NK-92 treated with Interleukin-12 subunit alpha and Interleukin-12 subunit beta, amount 100 ng/mL, for 24 hours (cell line): ENCODE results near the gene PKIG.

Experiments used
- DNase-seq: peaks from one replicate; lab custom pipeline; 2025; lab: John Stamatoyannopoulos, UW

The PKIG gene

DNA sequence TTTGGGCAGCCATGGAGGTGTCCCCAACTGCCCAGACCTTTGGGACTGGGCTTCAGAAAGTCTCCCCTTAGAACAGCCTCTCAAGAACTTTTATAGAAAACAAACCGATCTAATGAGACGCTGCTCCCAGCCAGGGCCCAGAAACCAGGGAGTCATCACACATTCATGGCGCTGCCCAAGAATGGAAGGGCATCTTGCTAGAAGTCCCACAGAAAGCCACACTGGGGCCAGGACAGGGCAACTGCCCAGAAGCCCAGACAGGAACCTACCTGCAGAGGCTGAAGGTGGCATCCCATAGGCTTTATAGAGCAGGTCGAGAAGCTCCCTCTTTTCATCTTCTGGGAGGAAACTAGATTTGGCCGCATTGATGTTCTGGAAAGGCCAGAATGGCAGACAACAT, 37.7 kb downstream of the PKIG start:
- DNase-seq, result no peak

DNA sequence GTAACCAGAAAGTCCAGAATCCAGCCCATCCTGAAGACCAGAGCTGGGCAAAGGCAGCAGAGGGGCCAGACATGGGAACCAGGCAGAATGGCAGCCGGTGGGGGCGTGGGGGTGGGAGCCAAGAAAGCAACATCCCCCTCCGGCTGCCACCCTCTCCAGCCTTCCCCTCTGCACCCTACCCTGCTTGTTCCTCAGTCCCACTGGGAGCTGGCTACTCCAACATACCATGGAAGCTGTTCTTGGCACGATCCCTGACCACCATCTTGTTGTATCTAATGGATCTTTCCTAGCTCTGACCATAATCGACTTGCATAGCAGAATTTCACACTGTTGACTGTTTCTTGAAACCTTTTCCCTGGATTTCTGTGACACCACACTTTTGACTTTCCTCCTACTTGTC, 38.9 kb downstream of the PKIG start:
- DNase-seq, result no peak

DNA sequence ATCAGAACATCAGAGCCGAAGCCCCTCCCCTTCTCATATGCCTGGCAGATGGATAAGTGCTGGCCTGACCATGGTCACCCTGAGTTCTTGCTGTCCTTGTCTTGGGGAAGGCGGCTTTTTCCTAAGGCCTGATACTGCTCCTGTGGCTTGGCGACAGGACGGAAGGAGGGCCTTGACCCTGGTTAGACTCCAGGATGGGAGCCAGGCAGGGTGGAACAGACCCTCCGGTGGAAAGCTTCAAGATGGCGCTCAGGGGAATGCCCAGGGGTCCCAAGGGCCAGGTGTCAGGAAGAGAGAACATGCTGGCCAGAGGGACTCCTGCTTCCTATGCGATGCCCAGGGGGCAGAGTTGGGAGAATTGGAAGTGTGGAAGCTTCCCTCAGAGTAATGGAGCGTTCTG, 39.6 kb downstream of the PKIG start:
- DNase-seq, result no peak

DNA sequence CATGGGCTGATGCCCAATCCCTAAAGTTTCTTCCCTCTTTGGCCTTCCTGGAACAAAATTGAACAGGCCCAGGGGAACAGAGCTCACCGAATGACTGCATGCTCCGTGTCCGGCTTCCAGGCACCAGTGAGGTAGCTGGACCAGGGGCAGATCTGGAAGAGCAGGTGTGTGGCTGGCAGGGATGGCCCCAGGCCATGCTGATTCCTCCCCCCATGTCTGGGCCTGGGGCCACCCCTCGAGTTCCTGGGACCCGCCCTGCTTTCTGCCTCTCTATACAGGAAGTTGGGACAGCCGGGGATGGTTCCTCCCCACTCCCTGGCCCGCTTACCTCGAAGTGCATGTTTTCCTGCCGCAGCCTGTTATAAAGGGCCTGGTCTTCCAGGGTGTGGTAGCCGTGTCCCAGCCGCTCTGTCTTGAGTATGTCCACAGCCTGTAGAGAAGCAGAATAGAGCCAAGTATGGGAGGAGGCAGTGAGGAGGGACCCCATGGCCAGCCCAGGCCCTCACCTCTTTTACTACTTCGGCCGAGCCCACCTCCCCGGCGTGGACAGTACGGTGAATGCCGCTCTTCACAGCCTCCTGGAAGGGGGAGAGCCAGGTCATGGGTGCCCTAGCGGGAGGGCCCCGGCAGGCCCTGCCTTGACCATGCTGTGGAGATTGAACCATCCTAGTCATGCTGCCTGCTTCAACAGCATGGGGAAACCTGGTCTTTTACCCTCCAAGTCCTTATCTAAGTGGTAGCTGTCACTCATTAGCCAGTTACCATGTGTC, 40.3 kb downstream of the PKIG start:
- no peak for DNase-seq

DNA sequence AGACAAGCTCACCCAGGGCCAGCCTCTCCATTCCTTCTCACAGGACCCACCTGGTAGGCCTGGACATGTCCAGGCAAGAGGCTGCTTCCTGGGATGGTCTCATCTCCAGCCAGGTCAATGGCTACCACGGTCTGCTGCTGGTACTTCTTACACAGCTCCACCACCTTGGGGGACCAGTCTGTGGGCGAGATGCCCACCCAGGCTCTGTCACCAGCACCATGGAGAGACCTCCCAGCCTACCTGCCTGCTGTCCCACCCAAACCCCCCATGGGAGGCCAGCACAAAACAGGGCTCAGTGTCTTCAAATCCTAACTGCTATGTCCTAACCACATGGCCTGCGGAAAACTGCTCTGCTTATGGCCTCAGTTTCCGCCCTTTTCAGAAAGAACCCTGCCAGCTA, 41.8 kb downstream of the PKIG start:
- DNase-seq, result no peak

DNA sequence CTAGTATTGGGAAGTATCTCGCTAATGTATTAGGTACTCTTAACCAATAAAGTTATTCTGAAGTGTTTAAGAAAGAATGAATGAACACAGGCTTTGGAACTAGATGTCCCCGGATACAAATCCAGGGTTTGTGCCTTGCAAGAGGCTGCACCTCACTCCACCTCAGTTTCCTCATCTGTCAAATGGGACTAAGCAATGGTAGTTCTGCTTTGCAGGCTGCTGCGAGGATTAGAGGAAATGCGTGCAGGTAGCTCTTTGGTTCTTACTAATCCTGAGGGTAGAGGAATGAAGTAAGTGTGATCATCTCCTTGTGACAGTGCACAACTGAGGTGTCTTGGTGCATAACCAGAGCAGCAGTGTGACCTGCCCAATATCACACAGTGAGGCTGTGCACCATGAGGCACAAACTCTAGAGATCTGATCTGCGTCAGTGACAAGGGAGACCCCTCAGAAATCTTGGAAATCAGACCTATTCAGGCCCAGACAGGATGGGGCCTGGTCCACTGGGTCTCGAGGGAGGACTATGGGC, 42.4 kb downstream of the PKIG start:
- no peak for DNase-seq

DNA sequence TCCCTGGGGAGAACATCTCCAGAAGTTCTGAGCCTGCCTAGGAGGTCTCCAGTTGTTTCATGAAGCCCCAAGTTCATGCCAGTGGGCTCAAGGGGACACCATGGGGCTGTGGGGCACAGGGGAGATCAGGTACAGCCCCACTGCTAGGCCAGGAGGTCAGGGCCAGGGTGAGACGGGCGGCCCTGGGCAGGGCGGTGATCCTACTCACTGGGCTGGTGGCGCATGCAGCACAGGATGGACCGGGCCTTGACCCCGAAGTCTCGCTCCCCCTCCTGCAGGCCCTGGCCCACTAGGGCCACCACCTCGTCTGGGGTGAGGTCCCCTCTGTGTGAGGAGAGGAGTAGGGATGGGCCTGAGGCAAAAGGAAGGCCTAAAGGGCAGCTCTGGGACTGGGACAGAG, 43.0 kb downstream of the PKIG start:
- no peak for DNase-seq

DNA sequence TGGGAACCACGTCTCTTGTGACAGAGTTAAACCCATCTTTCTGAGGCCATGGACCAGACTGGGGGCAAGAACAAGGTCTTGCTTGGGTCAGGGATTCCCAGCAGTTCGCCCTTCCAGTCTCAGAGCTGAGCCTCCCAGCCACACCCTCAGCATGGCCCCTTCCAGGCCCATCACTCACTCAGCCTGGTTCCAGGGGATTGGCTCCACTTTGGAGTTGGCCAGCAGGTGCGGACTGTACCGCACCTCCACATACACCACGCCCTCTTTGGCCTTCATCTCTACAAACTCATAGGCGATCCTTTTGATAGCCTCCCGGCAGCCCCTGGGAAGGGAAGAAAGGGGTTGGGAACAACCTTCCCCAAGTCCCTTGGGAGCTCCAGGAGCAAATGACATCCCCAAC, 43.9 kb downstream of the PKIG start:
- DNase-seq, result no peak

DNA sequence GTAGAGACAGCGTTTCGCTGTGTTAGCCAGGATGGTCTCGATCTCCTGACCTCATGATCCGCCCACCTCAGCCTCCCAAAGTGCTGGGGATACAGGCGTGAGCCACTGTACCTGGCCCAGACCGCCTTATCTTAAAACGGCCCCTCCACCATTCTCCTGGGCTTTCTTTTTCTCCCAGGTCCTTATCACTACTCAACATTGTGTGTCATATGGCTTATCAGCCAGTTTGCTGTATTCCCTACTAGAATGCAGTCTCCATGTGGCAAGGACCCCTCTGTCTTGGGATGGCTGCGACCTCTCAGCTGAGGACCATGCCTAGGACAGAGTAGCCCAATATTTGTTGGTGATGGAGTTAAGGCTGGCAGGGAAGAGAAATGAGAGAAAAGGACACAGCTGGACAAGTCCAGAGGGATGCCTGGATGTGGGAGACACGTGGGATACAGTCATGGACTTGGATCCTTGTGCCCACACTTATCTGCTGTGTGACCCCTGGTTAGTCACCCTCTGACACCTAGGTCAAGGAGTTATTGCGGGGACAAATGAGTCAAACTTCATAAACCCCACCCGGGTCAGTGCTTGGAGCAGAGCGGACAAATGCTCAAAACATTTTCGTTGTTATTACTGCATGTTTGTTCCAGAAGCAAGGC, 45.1 kb downstream of the PKIG start:
- no peak for DNase-seq

DNA sequence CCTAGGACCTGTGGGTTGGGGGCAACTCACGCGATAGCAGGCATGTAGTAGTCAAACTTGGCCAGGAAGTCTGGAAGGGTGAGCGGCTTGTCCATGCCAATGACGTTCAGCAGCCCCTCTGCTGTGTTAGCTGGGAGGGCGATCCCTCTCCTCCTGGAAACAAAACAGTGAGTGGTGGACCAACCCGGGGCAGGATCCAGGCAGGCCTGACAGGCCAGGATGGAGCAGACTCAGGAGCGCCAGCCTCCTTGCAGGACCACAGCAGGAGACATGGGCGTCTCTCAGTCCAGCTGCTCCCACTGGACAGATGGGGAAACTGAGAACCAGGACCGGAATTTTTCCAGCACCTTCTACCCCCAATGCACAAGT, 46.6 kb downstream of the PKIG start:
- DNase-seq, result no peak

DNA sequence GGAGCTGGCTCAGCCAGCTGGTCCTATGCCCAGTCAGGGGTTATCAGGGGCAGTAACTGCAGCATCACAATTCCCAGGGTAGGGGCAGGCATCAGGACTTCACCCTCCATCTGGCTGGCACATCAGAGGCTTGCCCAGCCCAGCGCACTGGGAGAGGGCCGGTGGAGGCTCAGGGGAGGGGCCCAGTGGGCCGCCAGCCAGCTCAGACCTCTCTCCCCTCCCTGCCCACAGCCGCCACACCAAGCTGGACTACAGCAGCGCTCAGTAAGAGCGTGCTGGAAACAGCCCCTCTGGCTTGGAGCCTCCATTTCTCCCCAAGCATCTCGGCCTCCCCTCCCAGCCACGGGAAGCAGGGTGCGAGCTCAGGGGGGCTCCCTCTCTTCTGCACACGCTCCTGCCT, 47.2 kb downstream of the PKIG start:
- no peak for DNase-seq

DNA sequence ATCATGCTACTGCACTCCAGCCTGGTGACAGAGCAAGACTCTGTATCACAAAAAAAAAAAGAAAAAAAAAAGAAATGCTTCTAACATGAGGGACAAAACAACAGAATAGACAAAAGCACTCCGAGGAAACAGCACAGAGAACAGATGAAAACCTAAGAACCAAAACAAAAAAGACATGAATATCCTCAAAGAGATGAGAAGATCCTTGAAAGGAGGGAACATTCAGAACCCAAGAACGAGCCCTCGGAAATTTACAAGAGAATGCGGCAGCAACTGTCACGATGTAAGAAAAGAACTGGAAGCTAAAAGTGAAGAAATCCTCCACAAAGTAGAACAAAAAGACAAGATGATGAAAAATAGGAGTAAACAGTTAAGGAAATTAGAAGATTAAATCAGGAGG, 47.9 kb downstream of the PKIG start:
- no peak for DNase-seq

DNA sequence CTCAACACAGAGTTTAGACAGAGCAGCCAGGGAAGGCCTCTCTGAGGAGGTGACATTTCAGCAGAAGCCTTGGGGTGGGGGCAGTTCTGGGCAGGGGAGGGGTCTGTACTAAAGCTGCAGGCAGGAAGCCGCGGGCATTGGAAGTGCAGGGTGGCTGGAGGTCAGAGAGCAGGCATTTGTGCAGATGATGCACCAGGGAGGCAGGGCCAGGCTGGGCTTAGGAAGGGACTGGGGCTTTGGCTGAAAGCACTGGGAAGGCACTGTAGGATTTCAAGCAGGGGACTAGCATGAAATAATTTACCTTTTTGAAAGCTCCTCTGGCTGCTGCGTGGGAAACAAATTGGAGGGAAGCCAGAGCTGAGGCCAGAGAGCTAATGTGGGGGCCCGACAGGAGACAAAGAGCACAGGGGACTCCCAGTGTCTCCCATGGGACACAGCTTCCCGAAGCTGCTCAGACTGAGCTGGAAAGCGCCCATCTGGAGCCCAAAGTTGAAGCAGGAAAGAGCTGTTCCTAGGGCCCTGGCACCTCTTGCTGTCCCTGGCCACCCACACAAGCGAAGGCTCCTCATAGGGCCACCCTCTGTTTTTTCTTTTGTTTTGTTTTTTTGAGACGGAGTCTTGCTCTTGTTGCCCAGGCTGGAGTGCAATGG, 49.8 kb downstream of the PKIG start:
- no peak for DNase-seq

DNA sequence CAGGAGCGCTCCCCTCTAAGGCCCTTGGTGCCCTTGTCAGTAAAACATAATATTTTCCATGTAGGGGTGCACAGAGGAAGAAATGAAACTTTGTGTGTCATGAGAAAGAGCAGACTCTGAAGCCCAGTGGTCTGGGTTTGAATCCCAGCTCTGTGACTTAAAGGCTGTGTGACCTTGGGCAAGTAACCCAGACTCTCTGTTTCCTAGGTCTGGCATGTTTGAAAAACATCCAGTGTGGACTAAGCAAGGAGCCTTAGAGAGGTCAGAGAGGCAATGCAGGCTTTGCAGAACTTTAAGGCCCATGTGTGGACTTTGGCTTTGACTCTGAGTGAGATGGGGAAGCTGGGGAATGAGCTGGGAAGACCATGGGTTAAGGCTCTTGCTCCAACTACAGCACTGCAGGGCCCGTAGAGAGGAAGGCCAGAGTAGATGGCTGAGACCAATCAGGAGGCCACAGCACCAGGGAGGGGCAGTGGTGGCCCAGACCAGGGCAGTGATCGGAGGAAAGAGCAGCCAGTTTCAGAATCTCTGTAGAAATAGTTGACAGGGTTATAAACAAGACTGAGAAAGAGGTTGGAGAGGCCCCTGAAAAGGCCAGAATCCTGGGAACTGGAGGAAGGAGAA, 50.9 kb downstream of the PKIG start:
- DNase-seq, result no peak

DNA sequence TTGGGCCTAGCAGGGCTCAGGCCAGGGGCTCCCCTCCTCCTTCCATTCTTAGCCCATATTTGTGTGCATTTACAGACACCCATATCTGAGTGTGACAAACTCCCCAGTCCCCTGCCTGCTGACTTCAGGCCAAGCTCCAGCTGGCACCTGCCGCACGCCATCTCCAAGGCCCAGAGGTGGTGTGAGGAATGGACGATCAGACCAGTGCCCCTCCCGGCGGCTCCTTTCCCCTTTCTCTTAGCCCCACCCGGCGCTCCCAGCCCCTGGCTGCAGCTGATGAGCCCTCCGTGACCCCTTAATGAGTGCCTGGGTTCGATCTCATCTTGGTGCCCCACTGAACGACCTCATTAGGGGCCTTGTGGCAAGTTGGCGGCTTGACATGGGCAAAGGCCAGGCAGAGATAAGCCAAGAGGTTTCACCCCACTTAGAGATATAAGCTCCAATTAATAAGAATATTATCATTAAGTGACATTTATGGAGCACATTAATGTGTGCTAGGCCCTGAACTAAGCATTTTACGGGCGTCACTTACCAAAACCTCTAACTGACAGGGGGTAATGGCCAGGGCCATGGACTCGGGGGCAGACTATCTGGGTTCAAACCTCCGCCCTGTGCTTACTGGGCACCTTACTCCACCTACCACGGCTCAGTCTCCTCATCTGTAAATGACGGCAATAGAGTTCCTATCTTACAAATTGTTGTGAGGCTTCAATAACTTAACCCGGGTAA, 51.7 kb downstream of the PKIG start:
- no peak for DNase-seq

DNA sequence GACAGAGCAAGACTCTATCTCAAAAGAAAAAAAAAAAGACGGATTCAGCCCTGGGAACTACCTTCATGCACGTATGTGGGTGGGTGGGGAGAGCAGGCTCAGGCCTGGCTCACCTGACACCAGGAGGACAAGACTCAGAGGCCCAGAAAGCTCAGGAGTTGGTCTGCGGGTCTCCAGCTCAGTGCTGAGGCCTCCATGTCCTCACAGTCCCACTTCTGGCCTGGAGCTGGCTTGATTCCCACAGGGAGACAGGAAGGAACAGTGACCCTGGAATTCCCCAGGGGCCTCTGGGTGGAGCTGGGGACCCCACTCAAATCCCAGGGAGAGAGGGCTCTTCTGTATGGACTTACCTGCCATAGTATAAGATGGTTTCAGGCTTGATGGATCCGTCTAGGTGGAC, 53.5 kb downstream of the PKIG start:
- no peak for DNase-seq

DNA sequence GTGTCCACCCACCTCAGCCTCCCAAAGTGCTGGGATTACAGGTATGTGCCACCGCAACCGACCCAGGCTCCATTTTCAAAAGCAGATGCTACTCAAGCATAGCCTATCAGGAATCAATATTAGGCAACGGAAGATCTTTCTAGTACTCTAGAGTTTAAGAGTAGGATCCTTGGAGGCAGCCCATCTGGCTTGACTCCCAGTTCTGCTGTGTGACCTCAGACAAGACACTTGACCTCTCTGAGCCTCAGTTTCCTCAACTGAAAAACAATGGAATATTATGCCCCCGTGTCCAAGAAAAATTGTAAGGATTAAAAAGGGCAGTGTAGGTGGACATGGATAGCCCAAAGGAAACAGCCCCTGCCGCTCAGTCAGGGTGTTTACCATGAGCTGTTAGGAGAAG, 54.7 kb downstream of the PKIG start:
- no peak for DNase-seq

DNA sequence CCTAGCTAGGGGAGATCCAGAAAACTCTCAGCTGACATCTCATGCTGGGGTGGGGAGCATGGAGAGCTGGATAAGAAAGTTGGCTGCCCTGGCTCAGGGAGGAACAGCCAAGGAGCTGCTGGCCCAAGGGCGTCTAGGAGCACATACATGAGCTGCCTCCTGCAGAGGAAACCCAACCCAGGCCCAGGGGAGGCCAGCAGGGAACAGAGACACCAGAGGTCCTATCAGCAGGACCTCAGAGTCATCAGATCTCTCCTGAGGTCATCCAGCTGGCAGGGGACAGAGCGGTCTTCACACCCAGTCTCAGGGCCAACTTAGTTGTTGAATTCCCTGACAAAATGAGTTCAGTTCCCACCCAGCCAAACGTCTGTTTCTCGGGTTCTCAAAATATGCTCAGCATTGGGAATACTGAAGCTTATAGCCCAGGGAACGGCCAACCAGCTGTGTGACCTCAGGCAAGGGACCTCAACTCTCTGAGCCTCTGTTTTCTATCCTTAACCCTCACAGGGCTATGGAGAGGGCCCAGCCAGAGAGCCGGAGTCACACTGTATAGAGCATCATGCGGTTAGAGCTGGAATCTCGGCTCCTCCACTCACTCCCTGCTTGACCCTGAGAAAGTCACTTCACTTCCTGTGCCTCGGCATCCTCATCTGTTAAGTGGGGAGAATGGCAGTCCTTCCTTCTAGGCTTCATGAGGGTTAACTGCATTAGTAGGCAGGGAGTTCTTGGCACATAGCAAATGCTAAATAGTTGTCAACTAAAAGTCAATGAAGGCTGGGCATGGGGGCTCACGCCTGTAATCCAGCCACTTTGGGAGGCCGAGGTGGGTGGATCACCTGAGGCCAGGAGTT, 55.4 kb downstream of the PKIG start:
- no peak for DNase-seq

DNA sequence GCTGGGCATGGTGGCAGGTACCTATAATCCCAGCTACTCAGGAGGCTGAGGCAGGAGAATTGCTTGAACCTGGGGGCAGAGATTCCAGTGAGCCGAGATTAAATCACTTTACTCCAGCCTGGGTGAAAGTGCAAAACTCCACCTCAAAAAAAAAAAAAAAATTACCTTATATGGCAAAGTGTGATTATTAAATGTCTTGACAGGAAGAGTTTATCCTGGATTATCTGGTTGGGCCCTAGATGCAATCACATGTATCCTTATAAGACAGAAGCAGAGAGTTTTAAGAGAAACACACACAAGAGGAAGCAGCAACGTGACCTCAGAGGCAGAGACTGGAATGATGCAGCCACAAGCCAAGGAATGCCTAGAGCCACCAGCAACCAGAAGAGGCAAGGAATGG, 58.1 kb downstream of the PKIG start:
- DNase-seq, result no peak

DNA sequence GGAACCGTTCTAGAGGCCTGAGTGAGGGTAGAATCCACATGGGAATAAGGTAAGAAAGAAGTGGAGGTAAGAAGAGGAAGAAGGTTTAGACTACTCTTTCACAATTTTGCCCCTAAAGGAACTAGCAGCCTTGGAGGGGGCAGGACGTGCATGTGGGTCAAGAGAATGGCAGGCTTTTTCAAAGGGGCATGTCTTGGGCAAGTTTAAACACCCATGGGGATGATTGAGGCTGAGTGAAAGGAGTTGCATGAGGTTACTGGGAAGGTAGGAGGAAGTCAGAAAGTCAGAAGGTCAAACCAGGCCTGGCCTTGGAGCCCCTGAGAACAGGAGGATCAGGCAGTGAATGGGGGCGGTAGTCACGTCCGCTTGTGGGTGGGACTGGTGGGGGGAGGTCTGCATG, 58.9 kb downstream of the PKIG start:
- no peak for DNase-seq
